Measurements from ENCODE around the gene NCAM2. TPM values are rescaled to one million over a fixed set of nuclear protein-coding genes. Genes with fewer than 3 reads are reported as not detected.

The NCAM2 gene
- total and polyA plus RNA-seq, 2 experiments from 2014 or later = 1.7 to 6.3 TPM

GRCh38 chr21:21226472-21226871, 228.3 kb downstream of the NCAM2 start:
- Histone ChIP-seq H3K79me2 (no peaks in the 10 kb centered on the region), H3K9me2 (replicated peaks; ENCODE audit: insufficient read depth) (no peaks in the 10 kb centered on the region), H3K27me3 (no peaks in the 10 kb centered on the region), H3K27ac (no peak overlapping the region), H3K36me3 (replicated peaks; ENCODE audit: insufficient read depth, low read depth) (no peaks in the 10 kb centered on the region), H3K4me3 (no peak overlapping the region), H2AFZ (no peak overlapping the region), H3K4me2 (no peak overlapping the region), H3K9me3 (ENCODE audit: low read depth) (no peaks in the 10 kb centered on the region), H4K20me1 (ENCODE audit: insufficient read depth, poor library complexity, severe bottlenecking) (no peaks in the 10 kb centered on the region), H3K4me1 (ENCODE audit: insufficient read depth) (no peaks in the 10 kb centered on the region)
- 70% methylated on average over 1 of the region's 1 CpG for WGBS (ENCODE audit: low lambda C conversion rate, missing lambda C conversion rate)
- no peak for DNase-seq (ENCODE audit: low spot score)
- TF ChIP-seq CTCF (IDR thresholded peaks at IDR 0.05; ENCODE audit: poor library complexity) (no peak), EZH2 (IDR thresholded peaks at IDR 0.05; ENCODE audit: borderline replicate concordance) (no peak), EZH2phosphoT487 (IDR thresholded peaks at IDR 0.05; ENCODE audit: low read depth, severe bottlenecking, unreplicated experiment) (no peak)

- H4K20me1 ChIP-seq (ENCODE audit: insufficient read depth, poor library complexity, severe bottlenecking) = no peaks in the 10 kb centered on the region
- no peak overlapping the region for H3K27ac ChIP-seq
- H3K4me3 ChIP-seq = no peak overlapping the region
- H3K79me2 ChIP-seq = no peaks in the 10 kb centered on the region
- H2AFZ ChIP-seq = no peak overlapping the region
- 43% methylated on average over 3 of the region's 3 CpGs for WGBS (ENCODE audit: low lambda C conversion rate, missing lambda C conversion rate)
- no peaks in the 10 kb centered on the region for H3K4me1 ChIP-seq (ENCODE audit: insufficient read depth)
- no peaks in the 10 kb centered on the region for H3K9me3 ChIP-seq (ENCODE audit: low read depth)
- DNase-seq (ENCODE audit: low spot score) = peak; percentile 46
- TF ChIP-seq EZH2phosphoT487 (IDR thresholded peaks at IDR 0.05; ENCODE audit: low read depth, severe bottlenecking, unreplicated experiment) = no peak
- TF ChIP-seq CTCF (IDR thresholded peaks at IDR 0.05; ENCODE audit: poor library complexity) = no peak
- TF ChIP-seq EZH2 (IDR thresholded peaks at IDR 0.05; ENCODE audit: borderline replicate concordance) = no peak
- H3K4me2 ChIP-seq = no peak overlapping the region
- H3K36me3 ChIP-seq (replicated peaks; ENCODE audit: insufficient read depth, low read depth) = no peaks in the 10 kb centered on the region
- no peaks in the 10 kb centered on the region for H3K9me2 ChIP-seq (replicated peaks; ENCODE audit: insufficient read depth)
- no peaks in the 10 kb centered on the region for H3K27me3 ChIP-seq
Measured at GRCh38 chr21:21230672-21231071, 232.5 kb downstream of the NCAM2 start.

GRCh38 chr21:21231913-21232312, 233.7 kb downstream of the NCAM2 start:
- no peak overlapping the region for H3K27ac ChIP-seq
- DNase-seq (ENCODE audit: low spot score) = no peak
- no peak overlapping the region for H3K4me3 ChIP-seq
- H3K36me3 ChIP-seq (replicated peaks; ENCODE audit: insufficient read depth, low read depth) = no peaks in the 10 kb centered on the region
- H3K4me2 ChIP-seq = no peak overlapping the region
- no peaks in the 10 kb centered on the region for H3K4me1 ChIP-seq (ENCODE audit: insufficient read depth)
- TF ChIP-seq EZH2phosphoT487 (IDR thresholded peaks at IDR 0.05; ENCODE audit: low read depth, severe bottlenecking, unreplicated experiment) = no peak
- TF ChIP-seq EZH2 (IDR thresholded peaks at IDR 0.05; ENCODE audit: borderline replicate concordance) = no peak
- no peak for TF ChIP-seq CTCF (IDR thresholded peaks at IDR 0.05; ENCODE audit: poor library complexity)
- no peaks in the 10 kb centered on the region for H3K79me2 ChIP-seq
- H2AFZ ChIP-seq = no peak overlapping the region
- no peaks in the 10 kb centered on the region for H3K9me3 ChIP-seq (ENCODE audit: low read depth)
- H4K20me1 ChIP-seq (ENCODE audit: insufficient read depth, poor library complexity, severe bottlenecking) = no peaks in the 10 kb centered on the region
- H3K27me3 ChIP-seq = no peaks in the 10 kb centered on the region
- 10% methylated on average over 1 of the region's 1 CpG for WGBS (ENCODE audit: low lambda C conversion rate, missing lambda C conversion rate)
- H3K9me2 ChIP-seq (replicated peaks; ENCODE audit: insufficient read depth) = no peaks in the 10 kb centered on the region

GRCh38 chr21:21232320-21232719, 234.1 kb downstream of the NCAM2 start:
- no peak for TF ChIP-seq EZH2 (IDR thresholded peaks at IDR 0.05; ENCODE audit: borderline replicate concordance)
- no peak for TF ChIP-seq EZH2phosphoT487 (IDR thresholded peaks at IDR 0.05; ENCODE audit: low read depth, severe bottlenecking, unreplicated experiment)
- TF ChIP-seq CTCF (IDR thresholded peaks at IDR 0.05; ENCODE audit: poor library complexity) = peak; percentile 62
- Histone ChIP-seq H4K20me1 (ENCODE audit: insufficient read depth, poor library complexity, severe bottlenecking) (no peaks in the 10 kb centered on the region), H3K27ac (no peak overlapping the region), H3K9me3 (ENCODE audit: low read depth) (no peaks in the 10 kb centered on the region), H3K79me2 (no peaks in the 10 kb centered on the region), H3K4me1 (ENCODE audit: insufficient read depth) (no peaks in the 10 kb centered on the region), H2AFZ (no peak overlapping the region), H3K36me3 (replicated peaks; ENCODE audit: insufficient read depth, low read depth) (no peaks in the 10 kb centered on the region), H3K27me3 (no peaks in the 10 kb centered on the region), H3K9me2 (replicated peaks; ENCODE audit: insufficient read depth) (no peaks in the 10 kb centered on the region), H3K4me2 (no peak overlapping the region), H3K4me3 (no peak overlapping the region)
- WGBS (ENCODE audit: low lambda C conversion rate, missing lambda C conversion rate) = 15% methylated on average over 1 of the region's 1 CpG
- DNase-seq (ENCODE audit: low spot score) = peak; percentile 36

Data from hepatocyte (in vitro differentiated cells).